ENCODE data around the gene ZSCAN30.

ZSCAN30 gene

GRCh38 chr18:35283923-35284794 is 5.9 kb downstream of the ZSCAN30 start:
- Histone ChIP-seq H3K4me2 (ENCODE audit: low read length) (no peak overlapping the region), H3F3A (ENCODE audit: insufficient read depth, low read length) (no peaks in the 10 kb centered on the region), H3K9me3 (ENCODE audit: low read length) (peaks cover 39% of the 10 kb centered on the region), H4K20me1 (ENCODE audit: insufficient read depth, low read length) (no peaks in the 10 kb centered on the region), H2AFZ (ENCODE audit: low read length) (no peak overlapping the region), H3K79me2 (ENCODE audit: insufficient read depth, low read length) (no peaks in the 10 kb centered on the region), H3K9me2 (ENCODE audit: low read depth, low read length) (no peaks in the 10 kb centered on the region), H3K27me3 (ENCODE audit: insufficient read depth, low read length) (no peaks in the 10 kb centered on the region), H3K27ac (ENCODE audit: low read depth, low read length, poor library complexity, severe bottlenecking) (no peak overlapping the region), H3K9ac (ENCODE audit: low read length) (no peak overlapping the region), H3K4me1 (ENCODE audit: insufficient read depth, low read length, severe bottlenecking) (peaks cover 4% of the 10 kb centered on the region), H3K36me3 (ENCODE audit: insufficient read depth, low read length) (peaks cover 31% of the 10 kb centered on the region), H3K4me3 (ENCODE audit: low read depth, low read length, poor library complexity, severe bottlenecking) (no peak overlapping the region)
- no peak for TF ChIP-seq EZH2 (IDR thresholded peaks at IDR 0.05; ENCODE audit: borderline replicate concordance, low read length)
- no peak for TF ChIP-seq CTCF (IDR thresholded peaks at IDR 0.05; ENCODE audit: low read length)

GRCh38 chr18:35282353-35282752 is 7.7 kb downstream of the ZSCAN30 start:
- Histone ChIP-seq H3K9me3 (ENCODE audit: low read length) (peaks cover 44% of the 10 kb centered on the region; the same call in 1 of the 2 replicates), H3K27ac (ENCODE audit: low read depth, low read length, poor library complexity, severe bottlenecking) (no peak overlapping the region), H3K9me2 (ENCODE audit: low read depth, low read length) (no peaks in the 10 kb centered on the region), H4K20me1 (ENCODE audit: insufficient read depth, low read length) (no peaks in the 10 kb centered on the region), H3K79me2 (ENCODE audit: insufficient read depth, low read length) (no peaks in the 10 kb centered on the region), H3K4me3 (ENCODE audit: low read depth, low read length, poor library complexity, severe bottlenecking) (no peak overlapping the region), H3K36me3 (ENCODE audit: insufficient read depth, low read length) (peaks cover 27% of the 10 kb centered on the region), H2AFZ (ENCODE audit: low read length) (no peak overlapping the region), H3K27me3 (ENCODE audit: insufficient read depth, low read length) (no peaks in the 10 kb centered on the region), H3K9ac (ENCODE audit: low read length) (no peak overlapping the region), H3K4me2 (ENCODE audit: low read length) (no peak overlapping the region), H3F3A (ENCODE audit: insufficient read depth, low read length) (no peaks in the 10 kb centered on the region), H3K4me1 (ENCODE audit: insufficient read depth, low read length, severe bottlenecking) (no peaks in the 10 kb centered on the region)
- TF ChIP-seq CTCF (IDR thresholded peaks at IDR 0.05; ENCODE audit: low read length) (no peak), EZH2 (IDR thresholded peaks at IDR 0.05; ENCODE audit: borderline replicate concordance, low read length) (no peak)

GRCh38 chr18:35278969-35279368 is 11.1 kb downstream of the ZSCAN30 start:
- Histone ChIP-seq H3K36me3 (ENCODE audit: insufficient read depth, low read length) (peaks cover 17% of the 10 kb centered on the region), H3K9me2 (ENCODE audit: low read depth, low read length) (no peaks in the 10 kb centered on the region), H3K9me3 (ENCODE audit: low read length) (peaks cover 32% of the 10 kb centered on the region; the same call in 1 of the 2 replicates), H3K4me2 (ENCODE audit: low read length) (no peak overlapping the region), H3F3A (ENCODE audit: insufficient read depth, low read length) (no peaks in the 10 kb centered on the region), H3K9ac (ENCODE audit: low read length) (no peak overlapping the region), H2AFZ (ENCODE audit: low read length) (no peak overlapping the region), H3K79me2 (ENCODE audit: insufficient read depth, low read length) (no peaks in the 10 kb centered on the region), H4K20me1 (ENCODE audit: insufficient read depth, low read length) (no peaks in the 10 kb centered on the region), H3K4me3 (ENCODE audit: low read depth, low read length, poor library complexity, severe bottlenecking) (no peak overlapping the region), H3K4me1 (ENCODE audit: insufficient read depth, low read length, severe bottlenecking) (no peaks in the 10 kb centered on the region), H3K27ac (ENCODE audit: low read depth, low read length, poor library complexity, severe bottlenecking) (no peak overlapping the region), H3K27me3 (ENCODE audit: insufficient read depth, low read length) (no peaks in the 10 kb centered on the region)
- TF ChIP-seq EZH2 (IDR thresholded peaks at IDR 0.05; ENCODE audit: borderline replicate concordance, low read length) (no peak), CTCF (IDR thresholded peaks at IDR 0.05; ENCODE audit: low read length) (no peak)

Data from OCI-LY1 (cell line).